Neural progenitor cell (in vitro differentiated cells): ENCODE data around the gene HEXD. TPM values are rescaled to one million over a fixed set of nuclear protein-coding genes. Genes with fewer than 3 reads are reported as not detected.

Experiments
- DNase-seq: peaks from one replicate; pipeline ENCODE4 v3.0.0-alpha.2; 2016; ENCODE audit warnings: low spot score
- H2AFZ ChIP-seq: fragments of 200-600 bp; sonication (generic); replicated peaks from 2 replicates; pipeline ENCODE4 v1.6.1; 2016; ENCODE audit warnings: antibody characterized with exemption
- H3F3A ChIP-seq: fragments of 200-600 bp; sonication (generic); 2 replicates; pipeline ENCODE4 v1.6.1; 2016; ENCODE audit warnings: antibody characterized with exemption, low read depth
- H3K27ac ChIP-seq: fragments of 200-600 bp; sonication (generic); 2 replicates; pipeline ENCODE4 v1.5.1; 2016; ENCODE audit warnings: mild to moderate bottlenecking
- H3K27me3 ChIP-seq: fragments of 200-600 bp; sonication (generic); 2 replicates; pipeline ENCODE4 v1.6.1; 2016; ENCODE audit warnings: mild to moderate bottlenecking, moderate library complexity
- H3K36me3 ChIP-seq: fragments of 200-600 bp; sonication (generic); 2 replicates; pipeline ENCODE4 v1.5.1; 2016
- H3K4me1 ChIP-seq: fragments of 200-600 bp; sonication (generic); 2 replicates; pipeline ENCODE4 v1.6.1; 2016; ENCODE audit warnings: mixed run types
- H3K4me2 ChIP-seq: fragments of 200-600 bp; sonication (generic); 2 replicates; pipeline ENCODE4 v1.6.1; 2016
- H3K4me3 ChIP-seq: fragments of 200-600 bp; sonication (generic); 2 replicates; pipeline ENCODE4 v1.5.1; 2016
- H3K79me2 ChIP-seq: fragments of 200-600 bp; sonication (generic); 2 replicates; pipeline ENCODE4 v1.6.1; 2016; ENCODE audit warnings: low read depth
- H3K9ac ChIP-seq: fragments of 200-600 bp; sonication (generic); 2 replicates; pipeline ENCODE4 v1.6.1; 2016
- H3K9me3 ChIP-seq: fragments of 200-600 bp; sonication (generic); 2 replicates; pipeline ENCODE4 v1.5.1; 2016; ENCODE audit warnings: low read depth
- H4K20me1 ChIP-seq: fragments of 200-600 bp; sonication (generic); 2 replicates; pipeline ENCODE4 v1.6.1; 2016; ENCODE audit warnings: low read depth
- H3K27ac Mint-ChIP-seq: 3 replicates; pipeline ENCODE4 v1.8.0; 2021; ENCODE audit warnings: mixed read lengths
- H3K27me3 Mint-ChIP-seq: 2 replicates; pipeline ENCODE4 v1.8.0; 2022; ENCODE audit warnings: low read depth, mild to moderate bottlenecking, inconsistent platforms, moderate library complexity, mixed read lengths; ENCODE audit not compliant: insufficient read depth
- H3K36me3 Mint-ChIP-seq: 3 replicates; pipeline ENCODE4 v1.8.0; 2021; ENCODE audit warnings: mixed read lengths
- H3K4me1 Mint-ChIP-seq: 3 replicates; pipeline ENCODE4 v1.8.0; 2021; ENCODE audit warnings: mixed read lengths
- H3K4me3 Mint-ChIP-seq: 3 replicates; pipeline ENCODE4 v1.8.0; 2021; ENCODE audit warnings: mild to moderate bottlenecking, moderate library complexity, mixed read lengths
- H3K9me3 Mint-ChIP-seq: 3 replicates; pipeline ENCODE4 v1.8.0; 2020; ENCODE audit warnings: mixed read lengths
- EZH2 ChIP-seq: fragments of 200-600 bp; sonication (generic); IDR thresholded peaks from 2 replicates; pipeline ENCODE4 v1.6.1; 2017; ENCODE audit warnings: antibody characterized with exemption, mild to moderate bottlenecking, moderate library complexity
- EZH2phosphoT487 ChIP-seq: fragments of 200-600 bp; sonication (generic); IDR thresholded peaks from 2 replicates; pipeline ENCODE4 v1.6.1; 2017; ENCODE audit warnings: antibody characterized with exemption
- total RNA-seq: library from RNA; depleted of rRNA; stranded (reverse); fragments of >200 nt; gene quantifications from 2 replicates; pipeline ENCODE4 v1.2.3, GENCODE V29; 2015; ENCODE audit warnings: low replicate concordance
- TF ChIP-seq, protein P1 (sequence below): fragments of 200-600 bp; sonication (generic); IDR thresholded peaks from 2 replicates; pipeline ENCODE4 v1.5.1; 2017; ENCODE audit warnings: antibody characterized with exemption, mild to moderate bottlenecking

The HEXD gene
- total RNA-seq, 1 donor from 2014 or later, result 22.3 TPM

DNA sequence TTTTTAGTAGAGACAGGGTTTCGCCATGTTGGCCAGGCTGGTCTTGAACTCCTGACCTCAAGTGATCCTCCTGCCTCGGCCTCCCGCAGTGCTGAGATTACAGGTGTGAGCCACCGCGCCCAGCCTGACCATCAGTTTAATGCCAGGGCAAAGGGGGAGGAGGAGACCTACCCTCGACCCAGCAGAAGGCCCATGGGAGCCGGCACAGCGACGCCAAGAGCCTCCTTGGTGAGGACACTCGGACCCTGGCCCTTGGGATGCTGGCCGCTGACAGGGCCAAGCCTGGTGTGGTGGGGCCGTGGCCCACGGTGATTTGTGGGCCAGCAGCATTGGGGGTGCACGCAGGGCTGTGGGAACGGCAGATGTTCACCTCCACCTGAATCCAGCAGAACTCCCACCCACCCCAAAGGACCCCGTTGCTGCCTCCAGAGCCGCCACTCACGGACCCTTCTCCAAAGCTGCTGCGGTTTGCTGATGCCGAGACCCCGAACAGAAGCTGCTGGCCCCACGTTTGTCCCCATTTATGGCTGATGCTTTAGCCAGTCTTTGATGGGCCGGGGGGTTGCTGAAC is 26.6 kb upstream of the HEXD start:
- H3K79me2 ChIP-seq, result no peaks in the 10 kb centered on the region
- no peak overlapping the region for H2AFZ ChIP-seq
- H3K9ac ChIP-seq, result no peak overlapping the region
- DNase-seq, result no peak
- no peak overlapping the region for H3K27ac Mint-ChIP-seq
- H3K4me3 ChIP-seq, result no peak overlapping the region
- peaks cover 10% of the 10 kb centered on the region for H3K36me3 Mint-ChIP-seq
- no peaks in the 10 kb centered on the region for H3K36me3 ChIP-seq
- H3K27me3 Mint-ChIP-seq, result peaks cover 18% of the 10 kb centered on the region
- H3K4me1 ChIP-seq, result no peaks in the 10 kb centered on the region
- no peaks in the 10 kb centered on the region for H3K9me3 Mint-ChIP-seq
- no peaks in the 10 kb centered on the region for H3K9me3 ChIP-seq
- H3K27me3 ChIP-seq, result no peaks in the 10 kb centered on the region
- no peaks in the 10 kb centered on the region for H3F3A ChIP-seq
- H3K4me2 ChIP-seq, result no peak overlapping the region
- peaks cover 3% of the 10 kb centered on the region for H3K4me1 Mint-ChIP-seq
- no peak overlapping the region for H3K4me3 Mint-ChIP-seq
- H3K27ac ChIP-seq, result no peak overlapping the region
- no peaks in the 10 kb centered on the region for H4K20me1 ChIP-seq
- TF ChIP-seq EZH2 (no peak), EZH2phosphoT487 (no peak)
- TF ChIP-seq, protein P1, sequence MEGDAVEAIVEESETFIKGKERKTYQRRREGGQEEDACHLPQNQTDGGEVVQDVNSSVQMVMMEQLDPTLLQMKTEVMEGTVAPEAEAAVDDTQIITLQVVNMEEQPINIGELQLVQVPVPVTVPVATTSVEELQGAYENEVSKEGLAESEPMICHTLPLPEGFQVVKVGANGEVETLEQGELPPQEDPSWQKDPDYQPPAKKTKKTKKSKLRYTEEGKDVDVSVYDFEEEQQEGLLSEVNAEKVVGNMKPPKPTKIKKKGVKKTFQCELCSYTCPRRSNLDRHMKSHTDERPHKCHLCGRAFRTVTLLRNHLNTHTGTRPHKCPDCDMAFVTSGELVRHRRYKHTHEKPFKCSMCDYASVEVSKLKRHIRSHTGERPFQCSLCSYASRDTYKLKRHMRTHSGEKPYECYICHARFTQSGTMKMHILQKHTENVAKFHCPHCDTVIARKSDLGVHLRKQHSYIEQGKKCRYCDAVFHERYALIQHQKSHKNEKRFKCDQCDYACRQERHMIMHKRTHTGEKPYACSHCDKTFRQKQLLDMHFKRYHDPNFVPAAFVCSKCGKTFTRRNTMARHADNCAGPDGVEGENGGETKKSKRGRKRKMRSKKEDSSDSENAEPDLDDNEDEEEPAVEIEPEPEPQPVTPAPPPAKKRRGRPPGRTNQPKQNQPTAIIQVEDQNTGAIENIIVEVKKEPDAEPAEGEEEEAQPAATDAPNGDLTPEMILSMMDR, result no peak

DNA sequence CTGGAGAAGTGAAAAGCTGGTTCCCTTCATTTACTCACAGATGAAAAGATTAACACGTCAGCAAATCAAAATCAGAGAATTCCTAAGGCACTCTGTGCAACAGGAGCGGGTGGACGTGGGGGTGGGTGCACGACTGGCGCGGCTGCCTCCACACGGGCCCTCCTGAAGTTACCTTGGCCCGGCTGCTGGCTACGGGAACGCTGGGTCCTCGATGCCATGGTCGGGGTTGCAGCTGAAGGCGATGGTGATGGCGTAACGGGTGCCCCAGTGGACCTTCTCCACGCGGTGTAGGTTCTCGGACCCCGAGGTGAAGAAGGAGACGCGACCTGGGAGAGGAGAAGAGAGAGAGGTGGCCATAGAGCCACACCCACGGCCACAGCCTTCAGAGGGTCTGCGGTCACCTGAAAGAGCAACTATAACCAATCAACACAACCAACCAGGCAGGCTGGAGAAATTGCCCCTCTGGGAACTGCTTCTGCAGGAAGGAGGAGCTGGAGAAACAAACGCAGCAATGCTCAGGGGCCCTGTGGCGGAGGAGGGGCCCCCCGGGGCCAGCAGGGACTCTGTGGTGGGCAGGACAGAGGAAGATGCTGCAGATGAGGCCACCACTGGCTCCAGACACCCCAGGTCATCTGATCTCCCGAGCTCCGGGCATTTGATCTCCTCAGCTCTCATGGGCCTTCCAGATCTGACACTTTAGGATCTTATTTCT is 25.8 kb upstream of the HEXD start:
- Mint-ChIP-seq H3K4me3 (no peak overlapping the region), H3K4me1 (peaks cover 2% of the 10 kb centered on the region), H3K36me3 (peaks cover 10% of the 10 kb centered on the region), H3K27ac (no peak overlapping the region), H3K27me3 (peaks cover 15% of the 10 kb centered on the region), H3K9me3 (no peaks in the 10 kb centered on the region)
- Histone ChIP-seq H3K9ac (no peak overlapping the region), H3K36me3 (no peaks in the 10 kb centered on the region), H2AFZ (no peak overlapping the region), H3K9me3 (no peaks in the 10 kb centered on the region), H3K27ac (no peak overlapping the region), H3K4me3 (no peak overlapping the region), H4K20me1 (no peaks in the 10 kb centered on the region), H3K4me1 (no peaks in the 10 kb centered on the region), H3F3A (no peaks in the 10 kb centered on the region), H3K4me2 (no peak overlapping the region), H3K27me3 (no peaks in the 10 kb centered on the region), H3K79me2 (no peaks in the 10 kb centered on the region)
- TF ChIP-seq, protein P1, result no peak
- no peak for TF ChIP-seq EZH2phosphoT487
- TF ChIP-seq EZH2, result no peak
- no peak for DNase-seq

DNA sequence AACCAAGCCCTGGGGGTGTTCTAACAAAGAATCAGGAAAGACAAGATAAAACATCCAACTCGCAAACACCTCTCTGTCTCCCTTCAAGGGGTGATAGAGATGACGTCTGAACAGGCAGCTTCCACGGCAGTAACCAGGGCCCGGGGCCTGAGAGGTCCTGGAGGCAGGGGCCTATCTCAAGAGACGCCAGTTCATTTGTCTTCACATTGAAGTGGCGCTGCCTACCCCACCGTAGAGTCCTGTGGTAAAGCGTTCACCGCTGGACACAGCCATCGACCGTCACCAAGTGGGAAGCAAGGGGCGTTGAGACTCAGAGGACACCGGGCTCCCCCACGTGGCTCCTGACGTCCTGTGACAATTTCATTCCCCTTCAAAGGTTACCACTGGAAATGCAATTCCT is 25.2 kb upstream of the HEXD start:
- Mint-ChIP-seq H3K4me3 (no peak overlapping the region), H3K27ac (no peak overlapping the region), H3K36me3 (peaks cover 10% of the 10 kb centered on the region), H3K27me3 (peaks cover 10% of the 10 kb centered on the region), H3K4me1 (no peaks in the 10 kb centered on the region), H3K9me3 (no peaks in the 10 kb centered on the region)
- Histone ChIP-seq H4K20me1 (no peaks in the 10 kb centered on the region), H3K9ac (no peak overlapping the region), H3F3A (no peaks in the 10 kb centered on the region), H3K4me3 (no peak overlapping the region), H3K27me3 (no peaks in the 10 kb centered on the region), H3K36me3 (no peaks in the 10 kb centered on the region), H3K4me1 (no peaks in the 10 kb centered on the region), H3K27ac (no peak overlapping the region), H3K9me3 (no peaks in the 10 kb centered on the region), H3K79me2 (no peaks in the 10 kb centered on the region), H3K4me2 (no peak overlapping the region), H2AFZ (no peak overlapping the region)
- no peak for DNase-seq
- TF ChIP-seq EZH2, result no peak
- no peak for TF ChIP-seq EZH2phosphoT487
- TF ChIP-seq, protein P1, result no peak
